ENCODE measurements around the gene CPT1B.
"Not testable (repeated sequence)": the region's sequence is repeated elsewhere in the genome, so short reads cannot be mapped to it uniquely, and the experiment has no call there.

CPT1B gene

GRCh38 chr22:50544078-50544745 lies 34.0 kb downstream of the CPT1B start:
- peak; percentile 81 for DNase-seq

DNA sequence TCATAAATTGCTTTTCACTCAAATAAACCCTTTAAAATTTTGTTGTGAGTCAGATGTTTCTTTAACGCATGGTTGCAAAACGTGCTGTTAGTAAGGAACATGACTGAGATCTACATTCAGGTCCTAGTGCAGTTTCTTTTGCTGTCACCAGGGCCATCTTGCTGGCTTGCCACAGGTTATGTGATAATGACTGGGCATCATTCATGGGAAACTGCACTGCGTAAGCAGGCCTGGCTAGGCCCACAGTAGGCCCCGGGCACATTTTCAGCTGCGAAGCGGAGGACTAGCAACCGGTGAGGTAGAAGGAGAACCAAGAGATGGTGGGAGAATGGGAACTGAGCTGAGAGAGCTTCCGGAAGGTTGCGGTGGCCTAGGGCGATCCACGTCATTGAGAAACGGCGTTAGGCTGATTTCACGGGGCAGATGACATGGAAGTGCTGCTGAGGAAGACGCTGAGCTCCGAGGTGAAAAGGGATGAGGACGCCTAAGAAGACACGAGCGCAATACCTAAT lies 35.8 kb downstream of the CPT1B start:
- no peak for DNase-seq

DNA sequence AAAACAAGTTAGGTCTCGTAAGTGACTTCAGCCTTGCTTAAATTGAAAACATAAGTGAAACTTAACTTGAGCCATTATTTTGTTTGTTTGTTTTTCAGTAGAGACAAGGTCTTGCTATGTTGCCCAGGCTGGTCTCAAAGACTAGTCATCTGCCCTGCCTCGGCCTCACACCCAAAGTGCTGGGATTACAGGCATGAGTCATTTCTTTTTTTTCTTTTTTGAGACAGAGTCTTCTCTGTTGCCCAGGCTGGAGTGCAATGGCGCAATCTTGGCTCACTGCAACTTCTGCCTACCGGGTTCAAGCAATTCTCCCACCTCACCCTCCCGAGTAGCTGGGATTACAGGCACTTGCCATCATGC lies 36.6 kb downstream of the CPT1B start:
- not testable (repeated sequence) for DNase-seq

GRCh38 chr22:50540381-50540780 lies 37.8 kb downstream of the CPT1B start:
- DNase-seq: no peak

DNA sequence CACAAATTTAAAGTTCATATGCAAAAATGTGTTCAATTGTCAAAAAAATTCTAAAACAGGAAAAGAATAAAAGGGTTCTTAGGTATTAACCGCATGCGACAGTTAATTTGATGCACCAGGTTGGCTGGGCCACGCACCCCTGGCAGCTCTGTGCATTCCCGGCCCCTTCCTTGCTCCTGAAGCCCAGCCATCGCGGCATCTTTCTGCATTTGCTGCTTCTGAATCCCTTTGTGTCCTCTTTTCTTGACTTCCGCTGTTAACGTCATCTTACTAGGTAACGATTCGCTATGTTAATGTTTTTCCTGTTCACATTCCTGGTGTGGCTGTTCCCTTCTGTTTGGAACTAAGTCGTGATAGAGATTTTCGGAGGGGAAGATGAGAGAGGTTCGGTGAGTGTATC lies 40.5 kb downstream of the CPT1B start:
- no peak for DNase-seq

DNA sequence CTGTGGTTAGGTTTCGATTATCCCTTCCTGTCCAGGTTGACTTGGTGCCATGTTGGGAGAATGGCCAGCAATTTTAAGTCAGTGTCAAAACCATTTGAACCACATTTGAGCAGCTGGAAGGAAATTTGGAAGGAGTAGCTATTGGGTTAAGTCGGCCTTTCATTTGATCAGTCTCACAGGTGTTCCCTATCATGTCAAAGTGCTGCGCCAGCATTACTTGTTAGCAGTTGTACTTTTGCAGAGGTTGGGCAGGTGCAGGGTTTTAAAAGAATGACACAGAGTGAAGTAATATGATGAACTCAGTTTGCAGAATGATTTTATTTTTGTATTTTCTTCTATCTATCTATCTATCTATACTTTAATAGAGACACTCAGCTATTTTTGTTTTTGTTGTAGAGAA lies 42.0 kb downstream of the CPT1B start:
- DNase-seq: no peak

- no peak for DNase-seq
Measured at GRCh38 chr22:50535113-50535512, 43.1 kb downstream of the CPT1B start.

DNA sequence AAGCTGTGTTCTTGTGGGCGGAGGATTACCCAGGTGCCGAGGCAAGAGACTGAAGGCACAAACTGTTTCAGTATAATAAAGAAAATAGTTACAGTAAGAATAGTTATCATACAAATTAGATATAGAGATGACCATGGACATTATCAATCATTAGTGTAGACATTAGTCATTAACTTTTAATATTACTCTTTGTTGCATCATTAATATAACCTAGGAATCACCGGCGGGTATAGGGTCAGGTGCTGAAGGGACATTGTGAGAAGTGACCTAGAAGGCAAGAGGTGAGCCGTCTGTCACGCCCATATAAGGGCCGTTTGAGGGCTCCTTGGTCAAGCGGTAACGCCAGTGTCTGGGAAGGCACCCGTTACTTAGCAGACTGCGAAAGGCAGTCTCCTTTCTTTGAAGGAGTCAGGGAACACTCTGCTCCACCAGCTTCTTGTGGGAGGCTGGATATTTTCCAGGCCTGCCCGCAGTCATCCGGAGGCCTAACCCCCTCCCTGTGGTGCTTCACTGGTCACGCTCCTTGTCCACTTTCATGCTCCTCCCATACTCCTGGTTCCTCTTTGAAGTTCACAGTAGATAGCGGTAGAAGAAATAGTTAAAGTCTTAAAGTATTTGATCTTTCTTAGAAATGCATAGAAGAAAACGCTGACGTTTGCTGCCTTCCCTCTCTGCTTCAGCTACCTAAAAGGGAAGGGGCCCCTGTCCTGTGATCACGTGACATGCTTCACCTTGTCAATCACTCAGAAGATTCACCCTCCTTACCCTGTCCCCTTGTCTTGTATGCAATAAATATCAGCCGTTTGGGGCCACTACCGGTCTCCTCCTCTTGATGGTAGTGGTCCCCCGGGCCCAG lies 44.1 kb downstream of the CPT1B start:
- not testable (repeated sequence) for DNase-seq

GRCh38 chr22:50532824-50533796 lies 45.1 kb downstream of the CPT1B start:
- DNase-seq: no peak

- DNase-seq: no peak
Measured at GRCh38 chr22:50531962-50532674, 46.1 kb downstream of the CPT1B start.

GRCh38 chr22:50531546-50531961 lies 46.7 kb downstream of the CPT1B start:
- peak; percentile 66 to 70 for DNase-seq

GRCh38 chr22:50530877-50531545 lies 47.2 kb downstream of the CPT1B start:
- peak; percentile 77 to 78 for DNase-seq

DNA sequence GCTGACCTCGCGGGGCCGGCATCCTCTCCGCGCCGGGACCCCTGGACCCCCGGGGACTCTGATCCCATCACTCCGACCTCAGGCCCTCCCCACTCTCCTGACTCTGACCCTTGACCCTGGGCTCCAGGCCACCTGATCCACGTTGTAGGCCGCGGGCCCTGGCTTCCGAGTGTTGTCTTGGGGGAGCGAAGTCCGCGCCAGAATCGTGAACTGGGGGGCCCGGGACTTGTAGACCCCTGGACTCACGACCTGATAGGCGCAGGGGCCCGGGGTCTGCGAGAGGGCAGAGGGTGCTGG lies 47.7 kb downstream of the CPT1B start:
- no peak for DNase-seq

DNA sequence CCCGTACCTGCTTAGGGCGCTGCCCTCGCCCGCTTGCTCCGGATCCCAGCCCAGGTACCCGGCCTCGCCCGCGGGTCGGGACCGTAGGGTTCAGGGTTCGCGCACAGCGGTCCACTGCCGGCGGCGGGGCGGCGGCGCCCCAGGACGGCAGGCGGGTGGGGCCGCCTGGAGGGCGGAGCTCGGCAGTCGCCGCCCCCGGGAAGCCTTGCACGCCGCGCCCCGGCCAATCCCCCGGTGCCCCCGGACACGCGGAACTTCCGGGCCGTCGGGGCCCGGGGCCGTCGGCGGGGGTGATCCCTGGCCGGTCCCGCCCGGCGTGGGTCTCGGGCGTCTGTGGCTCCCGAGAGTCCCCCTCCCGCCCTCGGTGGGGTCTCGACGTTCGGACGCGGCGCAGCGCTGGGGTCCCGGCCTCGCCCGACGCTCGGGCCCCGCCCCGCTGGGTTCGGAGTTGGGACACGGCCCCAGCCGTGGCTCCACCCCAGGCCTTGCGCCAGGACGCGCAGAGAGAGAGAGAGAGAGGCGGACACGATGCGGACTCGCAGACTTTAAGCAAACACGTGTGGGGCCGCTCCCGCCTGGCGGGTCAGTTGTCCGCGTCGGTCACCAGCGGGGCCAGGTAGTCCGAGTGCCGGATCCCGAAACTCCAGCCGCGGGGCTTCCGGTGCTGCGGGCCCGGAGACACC lies 48.2 kb downstream of the CPT1B start, which contains the start of gene TYMP:
TSS of gene TYMP (minus strand) at position 116 of the 683 bp plus-strand sequence. CDS start 303 bp downstream, outside the sequence.
- DNase-seq: peak; percentile 65 to 69

- no peak for DNase-seq
Measured at GRCh38 chr22:50529416-50529896, 48.8 kb downstream of the CPT1B start.

DNA sequence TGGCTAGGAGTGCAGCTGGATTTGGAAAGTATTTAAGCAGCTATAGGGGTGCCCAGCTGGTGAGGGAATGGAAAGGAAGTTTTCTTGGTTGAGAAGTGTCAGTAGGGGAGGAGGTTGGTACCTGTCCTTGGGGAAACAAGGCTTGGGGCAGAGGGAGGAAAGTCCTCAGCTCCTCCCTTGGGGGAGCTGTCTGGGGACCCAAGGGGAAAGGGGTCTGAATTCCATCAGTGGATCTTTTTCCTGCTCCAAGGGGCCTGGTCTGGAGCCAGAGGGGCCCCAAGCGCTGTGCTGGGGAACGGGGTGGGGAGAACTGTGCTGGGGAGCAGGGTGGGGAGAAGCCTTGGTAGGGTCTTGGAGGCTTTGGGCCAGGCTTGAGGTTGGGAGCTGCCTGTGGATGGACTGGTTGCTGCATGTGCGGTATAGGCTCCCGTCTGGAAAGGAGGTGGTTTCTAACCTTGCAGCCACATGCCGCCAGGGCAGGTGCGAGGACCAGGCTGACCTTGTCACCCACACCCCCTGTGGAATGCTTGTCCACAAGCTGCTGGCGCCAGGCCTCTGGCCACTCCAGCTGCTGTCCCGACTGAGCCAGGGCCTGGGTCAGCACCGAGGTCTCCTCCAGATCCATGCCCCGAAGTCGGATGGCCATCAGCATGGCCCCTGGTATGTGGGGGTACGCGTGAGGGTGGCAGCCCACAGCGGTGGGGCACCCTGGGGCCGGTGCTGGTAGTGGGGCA lies 49.4 kb downstream of the CPT1B start:
- DNase-seq: no peak

DNA sequence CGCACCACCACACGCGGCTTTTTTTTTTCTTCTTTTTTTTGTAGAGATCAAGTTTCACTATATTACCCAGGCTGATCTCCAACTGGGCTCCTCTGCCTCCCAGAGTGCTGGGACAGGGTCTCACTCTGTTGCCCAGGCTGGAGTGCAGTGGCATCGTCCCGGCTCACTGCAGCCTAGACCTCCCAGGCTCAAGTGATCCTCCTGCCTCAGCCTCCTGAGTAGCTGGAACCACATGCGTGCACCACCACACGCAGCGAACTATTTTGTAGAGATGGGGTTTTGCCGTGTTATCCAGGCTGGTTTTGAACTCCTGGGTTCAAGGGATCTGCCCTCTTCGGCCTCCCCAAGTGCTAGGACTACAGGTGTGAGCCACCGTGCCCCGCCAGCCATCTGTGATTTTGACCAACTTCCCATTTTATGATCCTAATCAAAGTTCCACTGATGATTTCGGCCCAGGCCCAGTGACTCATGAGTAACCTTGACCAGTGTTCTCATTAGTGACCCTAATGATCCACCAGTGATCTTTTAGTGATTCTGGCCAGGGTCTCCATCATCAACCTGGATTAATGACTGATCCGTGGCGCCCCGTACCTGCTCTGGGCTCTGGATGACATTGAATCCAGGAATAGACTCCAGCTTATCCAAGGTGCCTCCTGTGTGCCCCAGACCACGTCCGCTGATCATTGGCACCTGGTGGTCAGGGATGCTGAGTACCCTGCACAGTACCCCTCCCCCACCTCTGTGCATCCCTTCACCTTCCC lies 50.1 kb downstream of the CPT1B start:
- DNase-seq: no peak

DNA sequence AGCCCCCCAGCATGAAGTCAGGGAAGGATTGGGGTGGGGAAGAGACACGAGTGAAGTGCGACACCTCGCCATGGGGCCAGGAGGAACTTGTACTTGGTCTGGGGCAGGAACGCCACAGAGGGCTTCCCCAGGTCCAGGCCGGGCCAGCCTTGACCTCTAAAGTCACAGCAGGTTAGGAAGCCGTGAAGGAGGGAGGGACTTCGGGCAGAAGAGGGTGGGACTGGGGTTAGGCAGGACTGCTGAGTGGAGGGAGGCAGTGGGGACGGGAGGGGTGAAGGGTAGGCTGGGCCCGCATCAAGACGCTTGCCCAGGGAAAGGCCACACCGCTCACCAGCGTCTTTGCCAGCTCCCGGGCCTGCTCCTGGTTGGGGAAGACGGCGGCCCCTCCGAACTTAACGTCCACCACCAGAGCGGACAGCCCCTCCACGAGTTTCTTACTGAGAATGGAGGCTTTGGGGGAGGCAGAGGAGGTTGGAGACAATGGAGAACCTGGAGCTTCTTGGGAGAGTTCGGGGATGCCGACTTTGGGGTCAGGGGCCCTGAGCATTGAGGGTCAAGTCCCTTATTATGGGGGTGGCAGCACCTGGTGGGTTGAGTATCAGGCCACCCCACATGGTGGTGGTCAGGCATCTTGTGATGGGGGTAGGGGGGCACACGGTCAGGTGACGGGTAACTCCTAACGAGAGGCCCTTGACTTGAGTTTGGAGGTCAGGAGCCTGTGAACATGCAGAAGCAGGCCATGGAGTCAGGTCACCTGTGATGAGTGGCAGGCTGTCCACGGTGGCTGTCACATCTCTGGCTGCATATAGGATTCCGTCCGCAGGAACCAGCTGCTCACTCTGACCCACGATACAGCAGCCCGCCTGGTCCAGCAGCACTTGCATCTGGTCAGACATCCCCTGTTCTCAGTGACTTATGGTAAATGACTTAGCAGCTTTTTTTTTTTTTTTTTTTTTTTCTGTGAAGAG lies 51.1 kb downstream of the CPT1B start:
- peak in 1 of 2 donors; percentile 46 for DNase-seq
